HepG2 (cell line): ENCODE measurements around the gene ADGRF1. TPM values are rescaled to one million over a fixed set of nuclear protein-coding genes. Genes with fewer than 3 reads are reported as not detected.

Experiments used
- AHDC1 ChIP-seq: sonication (generic); formaldehyde crosslinking; IDR thresholded peaks from 2 replicates; pipeline ENCODE4 v1.5.1; 2020; ENCODE audit warnings: mild to moderate bottlenecking, missing genetic modification reagents, borderline replicate concordance
- CREM ChIP-seq, 2 experiments: sonication (generic) in 1 of 2; formaldehyde crosslinking in 1 of 2; IDR thresholded peaks; 2 replicates each; pipeline versions ENCODE4 v1.4.0 to v1.6.1; 2016 to 2020; ENCODE audit warnings: antibody characterized with exemption in 1 of 2, mild to moderate bottlenecking in 1 of 2, missing genetic modification reagents in 1 of 2
- HDAC1 ChIP-seq: sonication (generic); formaldehyde crosslinking; IDR thresholded peaks from 2 replicates; pipeline ENCODE4 v1.5.1; 2020; ENCODE audit warnings: mild to moderate bottlenecking, missing genetic modification reagents
- HOXD1 ChIP-seq: sonication (generic); formaldehyde crosslinking; IDR thresholded peaks from 2 replicates; pipeline ENCODE4 v1.5.0; 2020; ENCODE audit warnings: missing genetic modification reagents
- MTERF4 ChIP-seq: sonication (generic); formaldehyde crosslinking; IDR thresholded peaks from 2 replicates; pipeline ENCODE4 v1.8.0; 2023; ENCODE audit warnings: mild to moderate bottlenecking, missing genetic modification reagents
- NFATC3 ChIP-seq: sonication (generic); formaldehyde crosslinking; IDR thresholded peaks from 2 replicates; pipeline ENCODE4 v1.5.1; 2020; ENCODE audit warnings: mild to moderate bottlenecking, missing genetic modification reagents
- RXRA ChIP-seq: sonication (generic); formaldehyde crosslinking; IDR thresholded peaks from 2 replicates; pipeline ENCODE4 v1.5.1; 2020; ENCODE audit warnings: missing genetic modification reagents
- RXRB ChIP-seq: IDR thresholded peaks from 2 replicates; pipeline ENCODE4 v1.6.1; 2016; ENCODE audit warnings: borderline replicate concordance, missing genetic modification reagents, missing compliant biosample characterization
- SAP130 ChIP-seq: IDR thresholded peaks from 2 replicates; pipeline ENCODE4 v1.6.1; 2016; ENCODE audit warnings: low read depth
- SIN3A ChIP-seq: IDR thresholded peaks from 2 replicates; pipeline ENCODE4 v1.6.1; 2011; ENCODE audit warnings: low read depth, mild to moderate bottlenecking, control low read depth, low read length, borderline replicate concordance
- TGIF2 ChIP-seq: IDR thresholded peaks from 2 replicates; pipeline ENCODE4 v1.6.1; 2016; ENCODE audit warnings: control low read depth, missing compliant biosample characterization
- ZGPAT ChIP-seq: IDR thresholded peaks from 2 replicates; pipeline ENCODE4 v1.6.1; 2016; ENCODE audit warnings: mild to moderate bottlenecking
- ZMYM3 ChIP-seq: sonication (generic); formaldehyde crosslinking; IDR thresholded peaks from 2 replicates; pipeline ENCODE4 v1.5.1; 2020; ENCODE audit warnings: mild to moderate bottlenecking, missing genetic modification reagents
- ZNF558 ChIP-seq: sonication (generic); formaldehyde crosslinking; IDR thresholded peaks from 2 replicates; pipeline ENCODE4 v1.9.0; 2022; ENCODE audit warnings: mild to moderate bottlenecking, missing genetic modification reagents, borderline replicate concordance
- ZNF609 ChIP-seq: sonication (generic); formaldehyde crosslinking; IDR thresholded peaks from 2 replicates; pipeline ENCODE4 v1.4.0; 2020; ENCODE audit warnings: mild to moderate bottlenecking, missing genetic modification reagents, borderline replicate concordance
- ZNF737 ChIP-seq: sonication (generic); formaldehyde crosslinking; IDR thresholded peaks from 2 replicates; pipeline ENCODE4 v1.5.0; 2020; ENCODE audit warnings: missing genetic modification reagents, mild to moderate bottlenecking, borderline replicate concordance
- ZSCAN20 ChIP-seq: sonication (generic); formaldehyde crosslinking; IDR thresholded peaks from 2 replicates; pipeline ENCODE4 v1.4.0; 2020; ENCODE audit warnings: missing genetic modification reagents, mild to moderate bottlenecking, borderline replicate concordance
- polyA plus RNA-seq, 8 experiments: library from polyadenylated mRNA; depleted of rRNA in 3 of 8; stranded (reverse) in 7 of 8; unstranded in 1 of 8; fragments of >200 nt; fragmentation: Illumina TruSeq in 4 of 8; extraction: Trizol in 4 of 8; gene quantifications; 2 replicates each; pipeline versions ENCODE4 v1.2.1 to v1.2.3, GENCODE V29; 2011 to 2016; ENCODE audit warnings: low read depth in 4 of 8, missing spikeins in 1 of 8, mixed read lengths in 1 of 8; ENCODE audit not compliant: insufficient read depth in 1 of 8
- total RNA-seq, 5 experiments: library from RNA; depleted of rRNA; stranded (reverse); fragments of >200 nt; fragmentation: Illumina TruSeq; extraction: Trizol; gene quantifications; 2 replicates each; pipeline ENCODE4 v1.2.3, GENCODE V29; 2016; ENCODE audit warnings: low read depth in 1 of 5

ADGRF1 gene
- total and polyA plus RNA-seq, 2 of the 13 experiments (the other 11 are each of a cell fraction or from before 2014, with no cell fraction given): not detected

- no peak for TF ChIP-seq ZNF558
- TF ChIP-seq ZNF609 (CRISPR knock-in tag): peak; percentile 59; the same call in 1 of the 2 replicates
- TF ChIP-seq HDAC1 (CRISPR knock-in tag): peak; percentile 61
- TF ChIP-seq TGIF2: peak; percentile 97
- TF ChIP-seq MTERF4 (CRISPR knock-in tag): no peak
- TF ChIP-seq AHDC1 (CRISPR knock-in tag): peak; percentile 60; the same call in 1 of the 2 replicates
- peak; percentile 36; the same call in 1 of the 2 replicates for TF ChIP-seq ZMYM3 (CRISPR knock-in tag)
- peak; percentile 93 for TF ChIP-seq SAP130
- TF ChIP-seq RXRB: peak; percentile 40; the same call in 1 of the 2 replicates
- TF ChIP-seq SIN3A: peak; percentile 72; the same call in 1 of the 2 replicates
- no peak for TF ChIP-seq ZNF737
- peak; percentile 55; the same call in 1 of the 2 replicates for TF ChIP-seq ZGPAT (CRISPR knock-in tag)
- TF ChIP-seq CREM (IDR thresholded peaks at IDR 0.05): 0 out of 2 replicates have a peak, but pooled peaks have one; percentile 12
- no peak for TF ChIP-seq CREM (CRISPR knock-in tag; IDR thresholded peaks at IDR 0.05)
- TF ChIP-seq HOXD1 (CRISPR knock-in tag): peak; percentile 74
- TF ChIP-seq NFATC3 (CRISPR knock-in tag): no peak
- no peak for TF ChIP-seq ZSCAN20 (CRISPR knock-in tag)
- TF ChIP-seq RXRA: peak; percentile 26; the same call in 1 of the 2 replicates
Observed at GRCh38 chr6:47083586-47084047, 41.5 kb upstream of the ADGRF1 start (continued).
